NCI-H1105 treated with DMSO at 0.1 percent for 48 hours (cell line): ENCODE measurements around the gene KCTD16.
A peak's percentile ranks its signal among the peaks of the same experiment; 100 is the strongest.

Experiments
- DNase-seq: peaks from one replicate; lab custom pipeline; 2025; lab: John Stamatoyannopoulos, UW

Gene KCTD16

DNA sequence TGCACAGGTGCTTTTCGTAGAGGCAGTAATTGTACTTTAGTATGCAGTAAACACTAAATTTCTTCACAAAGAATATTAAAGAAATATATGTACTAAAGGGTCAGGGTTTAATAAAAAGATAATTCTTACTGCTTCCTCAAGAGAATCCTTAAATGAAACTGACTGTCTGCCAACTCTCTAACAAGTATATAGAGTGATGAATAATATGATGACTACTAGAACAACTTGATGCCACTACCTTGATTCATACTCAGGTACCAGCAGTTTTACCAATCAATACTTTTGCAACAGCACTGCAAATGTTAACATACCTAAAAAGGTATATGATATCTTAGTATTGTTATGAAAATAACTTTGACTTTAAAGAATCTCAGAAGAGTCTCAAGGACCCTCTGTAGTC, 4.0 kb upstream of the KCTD16 start:
- no peak for DNase-seq

DNA sequence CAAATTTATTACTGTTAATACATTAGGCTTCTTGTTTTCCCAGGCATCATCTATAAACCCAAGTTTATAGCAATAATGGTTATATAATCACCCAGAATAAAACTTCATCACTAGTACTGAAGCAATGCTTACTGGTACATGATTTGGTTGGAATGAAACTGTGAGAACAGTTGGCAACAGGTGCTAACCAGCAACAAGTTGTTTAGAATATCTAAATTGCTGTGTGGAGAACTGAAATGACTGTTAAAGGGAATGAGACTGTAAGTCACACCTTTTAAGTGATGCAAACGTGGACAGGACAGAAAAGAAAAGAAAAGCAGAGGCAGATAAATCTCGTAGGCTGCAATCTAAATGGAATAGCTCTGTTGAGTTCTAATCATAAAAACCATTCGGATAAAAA, 2.7 kb upstream of the KCTD16 start:
- DNase-seq: no peak

DNA sequence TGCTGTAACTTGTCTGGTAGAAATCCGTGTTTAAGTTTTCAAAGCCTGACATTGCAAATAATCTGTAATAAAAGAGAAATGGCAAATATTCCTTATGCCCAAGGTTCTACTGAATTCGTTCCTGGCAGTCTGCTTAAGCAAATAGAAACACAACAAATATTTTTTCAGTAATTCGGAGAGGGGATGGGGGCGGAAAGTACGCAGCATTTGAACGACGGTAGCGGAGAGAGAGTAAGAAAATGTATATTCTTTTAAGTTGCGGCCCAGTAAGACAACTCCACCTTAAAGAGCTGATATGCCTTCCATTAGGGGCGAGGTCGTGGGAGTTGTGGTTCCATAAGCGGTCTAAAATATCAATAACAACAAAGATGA, 783 bp upstream of the KCTD16 start:
- DNase-seq: no peak

DNA sequence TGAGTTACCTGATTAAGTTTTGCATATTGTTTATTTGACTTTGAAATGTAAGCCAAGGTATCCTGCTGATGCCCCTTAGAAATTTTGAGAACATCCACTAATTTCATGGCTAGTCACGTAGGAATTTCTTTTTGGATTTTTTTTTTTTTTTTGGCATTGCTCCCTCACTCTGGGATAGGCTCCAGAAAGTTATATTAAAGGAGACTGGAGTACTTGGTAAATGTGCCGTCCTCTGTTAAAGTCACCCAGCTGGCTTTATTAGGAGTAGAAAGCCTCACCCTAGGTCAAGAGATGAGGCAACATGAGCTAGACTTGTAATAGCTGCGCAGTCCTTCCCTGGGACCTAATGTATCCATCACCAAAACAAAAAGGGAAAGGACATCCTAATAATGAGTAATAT, 3.1 kb downstream of the KCTD16 start:
- no peak for DNase-seq

DNA sequence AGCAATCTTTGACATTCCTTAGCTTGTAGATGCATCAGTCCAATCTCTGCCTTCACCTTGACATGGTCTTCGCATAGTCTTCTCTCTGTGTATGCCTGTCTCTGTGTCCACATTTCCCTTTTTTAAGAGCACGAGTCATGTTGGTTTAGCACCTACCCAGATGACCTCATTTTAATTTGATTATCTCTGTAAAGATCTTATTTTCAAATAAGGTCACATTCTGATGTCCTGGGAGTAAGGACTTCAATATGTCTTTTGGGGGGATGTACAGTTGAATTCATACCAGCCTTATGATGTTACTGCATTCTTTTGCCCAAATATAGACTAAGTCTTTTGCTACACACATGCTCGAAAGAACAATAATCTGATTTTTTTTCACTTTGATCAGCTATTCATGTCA, 6.9 kb downstream of the KCTD16 start:
- DNase-seq: no peak

DNA sequence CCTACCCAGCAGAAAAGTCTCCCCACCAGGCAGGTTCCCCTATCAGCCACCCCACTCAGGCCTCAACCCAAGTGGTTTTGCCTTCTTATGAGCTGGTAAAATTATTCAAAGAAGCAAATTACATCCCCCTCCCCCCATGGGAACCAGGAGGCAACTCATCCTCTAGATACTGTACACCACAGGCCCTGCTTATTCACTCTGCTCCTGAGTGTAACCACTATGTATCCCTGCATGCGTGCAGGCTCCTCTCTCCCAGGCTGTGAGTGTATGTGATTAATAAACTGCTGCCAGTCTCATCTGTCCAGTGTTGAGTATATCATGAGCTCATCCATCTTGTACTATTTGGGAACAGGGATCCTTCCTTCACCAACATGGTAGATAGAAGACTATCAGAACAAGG, 8.6 kb downstream of the KCTD16 start:
- DNase-seq: no peak

DNA sequence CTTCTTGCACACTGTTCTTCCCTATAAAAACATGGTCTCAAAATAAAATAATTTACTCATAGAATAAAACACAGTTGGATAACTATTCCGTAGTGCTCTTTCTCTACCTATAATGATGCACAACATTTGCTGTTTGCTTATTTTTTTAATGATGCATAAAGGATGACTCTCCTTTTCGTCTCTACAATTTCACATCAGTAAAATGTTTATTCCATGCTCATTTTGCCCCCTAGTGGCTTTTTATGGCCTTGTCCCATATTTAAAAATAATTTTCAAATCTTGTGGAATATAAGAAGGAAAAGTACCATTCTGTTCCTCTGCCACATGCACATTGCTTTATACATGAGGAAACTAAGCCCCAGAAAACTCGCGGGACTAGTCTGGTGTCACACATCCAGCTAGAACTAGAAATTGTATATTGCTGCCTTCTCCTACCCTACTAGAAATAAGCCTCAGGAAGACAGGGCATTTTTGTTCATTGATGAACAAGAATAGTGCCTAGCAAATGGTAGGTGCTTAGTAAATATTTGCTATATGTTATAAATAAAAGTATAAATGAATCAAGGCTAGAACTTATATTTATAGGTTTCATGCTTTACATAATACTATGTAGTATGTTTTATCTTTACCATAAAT, 12.7 kb downstream of the KCTD16 start:
- DNase-seq: peak; percentile 30

DNA sequence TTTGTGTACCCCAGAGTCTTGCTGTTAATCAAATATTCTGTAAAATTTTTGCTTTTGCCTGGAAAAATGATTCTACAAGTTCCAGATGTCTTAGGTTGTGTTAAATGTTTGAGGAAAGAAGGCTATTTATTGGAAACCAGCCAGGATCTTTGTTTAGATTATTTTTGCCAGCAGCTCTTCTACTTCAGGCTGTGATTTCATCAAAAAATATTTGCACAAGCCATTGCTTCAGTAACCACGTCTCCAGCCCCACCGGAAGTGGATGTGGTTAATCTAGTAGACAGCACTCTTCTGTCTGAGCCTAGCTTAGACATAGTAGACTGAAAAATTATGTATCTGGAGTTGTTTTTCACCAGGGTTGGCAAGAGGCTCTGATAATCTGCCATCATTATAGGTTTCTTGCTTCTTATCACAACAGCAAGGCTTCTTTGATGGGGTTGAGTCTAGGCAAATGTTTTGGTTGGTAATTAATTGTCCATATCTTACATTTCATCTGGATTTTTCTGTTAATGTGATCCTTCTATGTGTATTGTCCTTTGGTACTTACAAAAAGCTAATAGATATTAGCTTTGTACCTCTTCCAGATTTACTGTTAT, 17.1 kb downstream of the KCTD16 start:
- DNase-seq: peak; percentile 41

DNA sequence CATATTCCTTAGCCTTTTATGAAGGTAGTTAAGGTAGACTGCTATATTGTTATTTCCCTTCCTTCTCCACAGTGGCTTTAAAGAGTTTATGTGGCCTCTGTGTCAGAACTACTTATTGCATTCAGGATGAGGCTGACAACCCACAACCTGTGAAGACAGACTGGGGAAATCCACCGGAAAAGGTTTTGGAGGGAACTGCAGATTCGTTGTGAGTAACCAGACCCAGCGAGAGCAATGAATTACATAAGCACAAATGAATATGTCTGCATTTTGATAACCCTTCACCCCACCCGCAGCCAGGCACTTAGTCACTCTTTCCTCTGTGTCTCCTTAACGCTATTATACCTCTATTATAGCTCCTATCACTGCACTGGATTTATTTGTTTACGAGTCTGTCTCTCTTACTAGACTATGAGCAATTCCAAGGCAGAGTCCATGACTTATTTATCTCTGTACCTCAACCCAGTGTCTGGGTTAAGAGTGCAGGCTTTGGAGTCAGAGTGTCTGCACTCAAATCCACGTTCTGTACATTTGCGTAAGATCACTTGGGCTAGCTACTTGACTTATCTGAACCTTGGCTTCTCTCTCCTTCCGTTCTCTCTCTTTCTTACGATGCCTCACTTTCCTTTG, 19.2 kb downstream of the KCTD16 start:
- DNase-seq: no peak

DNA sequence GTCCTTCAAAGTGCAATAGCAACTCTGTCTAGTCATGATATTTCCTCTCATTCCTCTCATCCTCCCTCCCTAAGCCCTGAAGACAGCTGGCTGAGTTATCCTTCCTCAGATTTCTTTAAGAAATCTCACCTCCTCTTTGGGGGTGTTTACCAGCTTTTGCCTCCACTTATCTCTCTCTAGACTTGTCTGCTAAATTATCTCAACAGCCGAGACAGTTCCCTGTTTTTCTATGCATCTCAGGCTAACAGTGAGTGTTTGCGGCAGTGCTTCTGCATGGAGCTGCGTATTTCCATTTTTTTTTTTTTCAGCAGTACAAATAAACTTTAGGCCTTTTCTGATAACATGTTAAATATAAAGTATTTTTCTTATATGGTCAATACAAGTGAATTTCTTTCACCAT, 20.9 kb downstream of the KCTD16 start:
- DNase-seq: no peak

DNA sequence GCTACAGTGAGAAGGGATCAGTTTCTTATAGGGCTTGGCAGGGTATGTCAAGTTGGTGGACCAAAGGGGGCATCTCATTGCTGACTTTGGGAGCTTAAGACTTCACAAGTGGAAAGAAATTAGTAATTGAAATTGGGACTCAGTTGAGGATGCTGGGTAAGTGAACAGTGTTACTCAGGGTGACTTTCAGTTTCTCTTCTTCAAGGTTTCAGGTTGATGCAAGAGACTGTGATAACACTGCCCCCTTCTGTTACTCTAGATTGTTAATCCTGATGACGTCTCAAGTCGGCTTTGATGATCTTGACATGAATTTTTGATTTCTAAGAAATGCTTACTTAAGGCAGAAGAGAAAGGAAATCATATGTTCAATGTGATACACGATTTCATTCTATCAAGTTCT, 21.3 kb downstream of the KCTD16 start:
- DNase-seq: peak; percentile 6

DNA sequence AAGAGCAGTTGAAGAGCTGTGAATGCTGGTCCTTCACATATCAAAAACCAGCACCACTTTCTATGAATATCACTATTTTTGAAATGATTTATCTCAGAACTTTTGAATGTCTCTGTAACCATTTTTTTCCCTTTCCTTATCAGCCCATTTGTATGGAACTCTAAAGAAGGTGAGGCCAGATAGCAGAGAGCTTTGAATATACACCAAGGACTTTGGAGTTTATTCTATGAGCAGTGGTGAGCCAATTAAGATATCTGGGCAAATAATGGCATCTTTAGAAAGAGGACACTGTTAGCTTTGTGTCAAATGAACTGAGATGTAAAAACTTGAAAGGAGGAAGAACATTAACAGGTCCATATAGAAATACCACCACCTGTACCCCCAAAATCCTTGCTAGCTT, 22.0 kb downstream of the KCTD16 start:
- no peak for DNase-seq

DNA sequence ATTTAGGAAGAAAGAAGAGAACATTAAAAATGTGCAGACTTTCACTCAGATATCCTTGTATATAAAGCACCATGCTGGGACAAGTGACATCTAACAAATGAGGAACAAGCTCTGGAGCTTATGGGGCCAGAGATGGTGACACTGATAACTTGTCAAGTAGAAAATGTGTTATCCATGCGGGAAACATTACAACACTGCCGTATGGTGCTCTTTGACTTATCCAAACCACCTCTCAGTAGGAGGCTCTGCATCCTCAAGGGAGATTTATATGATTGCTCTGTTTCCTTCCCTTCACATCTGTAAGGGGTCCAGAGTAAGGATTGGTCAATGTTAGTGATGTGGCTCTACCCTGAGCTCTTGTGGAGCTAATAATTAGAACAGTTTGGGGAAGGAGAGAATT, 23.5 kb downstream of the KCTD16 start:
- DNase-seq: no peak

DNA sequence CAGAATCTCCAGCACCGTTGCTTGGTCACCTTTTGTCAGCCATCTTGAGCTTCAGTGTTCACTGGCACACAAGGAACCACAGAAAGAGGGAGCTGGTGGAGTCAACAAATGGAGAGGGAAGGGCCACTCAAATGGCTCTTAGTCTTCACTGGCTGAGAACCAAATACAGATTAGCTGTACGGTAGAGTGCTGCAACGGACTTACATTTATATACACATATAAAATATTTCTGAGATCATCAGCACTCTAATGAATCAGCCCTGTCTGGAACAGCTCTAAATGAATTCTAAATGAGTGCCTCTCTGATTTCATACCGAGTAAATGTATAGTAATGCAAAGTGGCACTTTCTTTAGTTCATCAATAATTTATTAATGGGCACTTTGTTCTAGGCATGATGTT, 24.8 kb downstream of the KCTD16 start:
- DNase-seq: no peak

DNA sequence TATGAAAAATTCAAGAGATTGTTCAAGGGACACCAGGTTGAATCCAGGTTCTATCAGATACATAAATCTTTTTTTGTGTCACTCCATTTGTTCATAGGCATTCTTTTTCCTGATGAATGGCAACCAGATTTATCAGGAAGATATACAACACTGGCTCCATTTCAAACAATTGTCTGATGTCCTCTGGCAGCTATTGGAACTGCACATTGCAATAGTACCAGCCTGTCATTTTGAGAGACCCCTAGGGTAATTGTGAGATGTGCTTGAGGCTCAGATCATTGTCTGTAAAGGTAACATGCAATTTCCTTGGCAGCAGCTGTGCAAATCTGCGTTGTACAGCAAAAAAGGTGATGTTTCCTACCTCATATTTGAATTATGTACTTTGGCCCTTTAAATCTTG, 25.9 kb downstream of the KCTD16 start:
- DNase-seq: no peak

DNA sequence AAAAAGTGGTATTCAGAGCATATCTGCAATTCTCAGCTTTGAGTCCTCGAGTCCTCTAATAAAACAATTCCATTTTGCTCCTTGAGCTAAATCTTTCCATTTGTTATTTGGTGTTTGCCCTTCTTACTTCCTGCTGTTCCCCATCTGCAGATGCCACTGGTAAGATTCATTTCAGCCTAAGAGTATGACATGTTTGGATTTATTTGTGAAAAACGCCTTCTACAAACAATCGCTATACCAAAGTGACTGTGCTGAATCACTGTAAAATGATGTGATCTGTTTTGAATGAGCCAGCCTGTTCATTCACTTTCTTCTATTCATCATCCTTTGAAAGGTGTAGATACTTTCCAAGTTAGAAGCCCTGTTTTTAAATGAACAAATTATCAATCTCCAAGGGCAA, 27.7 kb downstream of the KCTD16 start:
- no peak for DNase-seq

DNA sequence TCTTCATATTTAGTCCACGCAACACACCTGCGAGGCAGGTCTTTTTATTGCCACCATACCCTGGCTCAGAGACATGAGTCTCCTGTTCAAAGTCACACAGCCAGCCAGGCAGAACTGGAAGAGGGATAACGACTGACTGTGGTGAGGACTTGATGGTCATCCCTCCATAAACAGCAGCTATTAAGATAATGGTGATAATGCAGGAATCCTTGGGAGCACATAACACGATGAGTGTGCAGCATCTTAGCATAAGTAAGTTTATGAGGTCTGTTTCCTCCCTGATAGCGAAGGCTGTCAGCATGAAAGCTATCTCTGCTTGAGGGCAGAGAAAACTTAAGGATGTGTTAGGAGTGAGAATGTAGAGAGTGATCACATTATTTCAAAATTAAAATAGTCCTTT, 30.9 kb downstream of the KCTD16 start:
- DNase-seq: no peak

DNA sequence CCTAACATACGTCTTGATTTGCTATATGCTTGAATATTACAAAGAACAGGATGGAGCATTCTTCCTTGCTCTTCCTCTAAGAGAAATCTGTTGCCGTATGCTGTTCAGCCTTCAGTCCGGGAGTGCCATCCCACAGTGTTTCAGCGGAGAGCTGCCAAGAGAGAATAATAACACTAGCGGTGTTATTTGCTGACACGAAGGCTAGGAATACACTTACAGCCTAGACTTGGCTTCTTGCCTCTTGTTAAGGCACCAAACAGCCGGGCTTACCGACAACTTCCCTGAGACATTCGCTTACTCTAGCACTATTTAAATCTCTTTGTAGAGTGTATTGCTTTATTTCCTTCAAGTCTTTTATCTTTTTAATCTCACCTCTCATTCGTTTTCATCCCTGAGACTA, 31.4 kb downstream of the KCTD16 start:
- DNase-seq: peak; percentile 37

DNA sequence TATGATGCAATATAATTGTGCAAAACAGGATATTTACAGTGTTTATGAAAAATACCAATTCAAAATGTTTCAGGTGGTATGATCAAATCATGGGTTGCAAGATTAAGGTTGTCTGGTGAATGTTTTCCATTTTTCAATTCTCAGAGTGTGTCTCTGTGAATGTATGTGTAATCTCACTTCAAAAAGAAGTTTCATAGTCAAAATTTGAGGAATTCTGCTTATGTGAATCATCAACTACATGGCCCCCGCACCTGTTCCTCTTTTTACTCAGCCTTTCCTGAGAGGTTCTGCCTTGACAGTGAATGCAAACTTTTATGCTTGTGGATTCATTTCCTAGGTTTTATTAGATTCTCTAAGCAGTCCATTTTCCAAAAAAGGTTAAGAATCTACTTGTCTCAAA, 32.1 kb downstream of the KCTD16 start:
- no peak for DNase-seq

DNA sequence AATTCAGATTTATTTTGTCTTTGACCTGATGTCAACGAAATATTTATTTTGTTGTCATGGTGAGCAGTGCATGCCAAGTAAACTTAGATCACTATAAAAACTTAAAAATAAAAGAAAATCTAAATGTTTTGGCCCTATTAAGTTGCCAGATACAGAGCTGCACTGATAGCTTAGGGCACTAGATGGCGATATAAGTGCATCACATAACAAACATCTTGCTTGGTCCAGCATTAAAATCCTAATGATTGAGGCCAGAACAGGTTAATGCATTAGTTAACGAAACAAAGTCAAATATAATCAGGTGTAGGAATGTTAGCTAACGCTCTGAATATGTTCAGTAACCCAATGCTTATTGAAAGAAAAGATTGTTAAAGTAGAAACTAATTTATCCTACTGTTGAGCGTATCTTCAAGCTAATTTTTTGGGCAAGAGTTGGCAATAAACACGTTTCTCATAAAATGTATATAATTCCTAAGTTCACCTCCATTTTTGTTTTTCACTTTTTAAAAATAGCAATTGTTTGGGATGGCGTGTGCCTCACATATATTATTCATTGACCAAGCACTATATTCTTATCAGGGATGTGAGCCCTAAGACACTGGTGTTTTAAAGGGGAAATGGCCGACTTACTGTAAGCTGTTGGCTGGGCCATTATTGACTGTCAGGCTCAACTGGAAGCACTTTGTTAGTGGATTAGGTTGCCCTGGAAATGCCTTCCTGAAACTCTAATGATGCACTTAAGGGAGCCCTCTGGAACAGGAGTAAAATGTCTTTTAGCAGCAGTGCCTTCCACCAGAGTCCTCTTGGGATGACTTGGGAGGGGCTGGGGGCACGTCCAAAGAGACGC, 33.3 kb downstream of the KCTD16 start:
- peak; percentile 72 for DNase-seq

DNA sequence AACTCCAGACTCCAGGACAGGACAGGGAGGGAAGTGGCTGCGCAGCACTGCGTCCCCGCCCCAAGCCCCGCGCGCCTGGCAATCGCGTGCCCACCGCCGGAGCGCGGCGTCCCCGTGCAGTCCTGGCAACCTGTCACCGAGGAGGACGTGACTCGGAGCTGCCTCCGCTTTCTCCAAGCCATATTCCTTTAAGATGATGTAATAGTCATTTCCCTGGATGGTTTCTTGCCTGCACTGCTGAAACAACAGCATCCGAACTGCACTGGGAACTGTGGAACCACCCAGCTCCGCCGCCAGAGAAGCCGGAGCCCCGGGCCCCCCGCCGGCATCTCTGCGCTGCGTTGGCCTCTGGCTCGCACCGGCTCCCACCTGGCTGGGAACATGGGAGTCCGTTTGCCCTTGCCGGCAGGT, 34.5 kb downstream of the KCTD16 start:
- peak; percentile 54 for DNase-seq

DNA sequence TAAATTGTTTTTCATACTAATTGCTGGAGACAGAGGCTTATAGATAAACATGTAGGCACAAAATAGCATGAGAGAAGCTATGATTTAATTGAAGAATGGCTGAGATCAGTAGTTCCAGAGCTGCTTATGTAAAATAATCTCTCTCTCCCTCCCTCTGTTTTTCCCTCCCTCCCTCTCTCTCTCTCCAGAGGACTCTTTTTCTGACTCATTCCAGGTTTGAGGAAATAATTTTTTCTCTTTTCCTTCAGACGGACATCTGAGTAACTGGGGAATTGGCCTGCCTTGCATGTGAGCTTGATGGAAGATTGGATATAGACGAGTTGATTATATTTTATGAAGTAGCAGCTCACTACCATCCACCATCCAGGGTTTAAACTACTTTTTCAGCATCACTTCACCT, 35.5 kb downstream of the KCTD16 start:
- no peak for DNase-seq

DNA sequence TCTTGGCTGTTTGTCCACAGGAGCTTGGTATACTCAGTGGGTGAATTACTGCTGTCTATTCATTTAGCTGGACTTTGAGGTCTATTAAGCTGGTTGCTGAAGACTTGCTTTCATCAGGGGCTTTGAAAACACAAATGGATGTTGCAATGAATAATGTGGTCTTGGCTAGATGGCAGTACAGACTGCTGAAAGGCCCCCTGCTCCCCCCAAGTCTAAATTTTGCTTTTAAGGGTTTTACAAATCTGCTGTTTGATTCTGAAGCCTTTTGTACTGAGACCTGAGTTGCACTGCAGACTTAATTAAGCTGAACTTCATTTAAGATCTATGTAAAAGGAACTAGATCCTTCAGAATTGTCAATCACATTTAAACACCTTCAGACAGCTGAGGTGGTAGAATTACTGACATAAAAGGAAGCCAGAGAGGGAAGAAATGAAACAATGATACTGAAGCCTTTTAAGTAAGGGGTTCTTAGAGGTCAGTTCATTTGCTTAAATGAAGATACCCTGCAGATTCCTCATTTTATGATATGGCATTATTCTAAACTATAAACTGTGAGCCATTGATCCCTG, 37.3 kb downstream of the KCTD16 start:
- peak; percentile 61 for DNase-seq
